Right lung (tissue), 10 donors: ENCODE results near the gene BCORL1. TPM values are rescaled to one million over a fixed set of nuclear protein-coding genes. Genes with fewer than 3 reads are reported as not detected.
A peak's percentile ranks its signal among the peaks of the same experiment; 100 is the strongest.

Source experiments
- DNase-seq, 2 donors: peaks; one replicate each; pipeline ENCODE4 v3.0.0-alpha.2; 2013
- long read RNA-seq, 8 donors: transcript quantifications; one replicate each; lab custom pipeline, GENCODE V29; 2026
- polyA plus RNA-seq, 5 donors: library from polyadenylated mRNA; unstranded; fragments of 120-200 nt; gene quantifications; one replicate each; pipeline versions ENCODE4 v1.2.1 to v1.2.3, GENCODE V29; 2013; ENCODE audit warnings: inconsistent platforms in 1 of 5, low replicate concordance in 1 of 5; ENCODE audit not compliant: insufficient read length in 5 of 5, insufficient read depth in 1 of 5

Gene BCORL1, protein sequence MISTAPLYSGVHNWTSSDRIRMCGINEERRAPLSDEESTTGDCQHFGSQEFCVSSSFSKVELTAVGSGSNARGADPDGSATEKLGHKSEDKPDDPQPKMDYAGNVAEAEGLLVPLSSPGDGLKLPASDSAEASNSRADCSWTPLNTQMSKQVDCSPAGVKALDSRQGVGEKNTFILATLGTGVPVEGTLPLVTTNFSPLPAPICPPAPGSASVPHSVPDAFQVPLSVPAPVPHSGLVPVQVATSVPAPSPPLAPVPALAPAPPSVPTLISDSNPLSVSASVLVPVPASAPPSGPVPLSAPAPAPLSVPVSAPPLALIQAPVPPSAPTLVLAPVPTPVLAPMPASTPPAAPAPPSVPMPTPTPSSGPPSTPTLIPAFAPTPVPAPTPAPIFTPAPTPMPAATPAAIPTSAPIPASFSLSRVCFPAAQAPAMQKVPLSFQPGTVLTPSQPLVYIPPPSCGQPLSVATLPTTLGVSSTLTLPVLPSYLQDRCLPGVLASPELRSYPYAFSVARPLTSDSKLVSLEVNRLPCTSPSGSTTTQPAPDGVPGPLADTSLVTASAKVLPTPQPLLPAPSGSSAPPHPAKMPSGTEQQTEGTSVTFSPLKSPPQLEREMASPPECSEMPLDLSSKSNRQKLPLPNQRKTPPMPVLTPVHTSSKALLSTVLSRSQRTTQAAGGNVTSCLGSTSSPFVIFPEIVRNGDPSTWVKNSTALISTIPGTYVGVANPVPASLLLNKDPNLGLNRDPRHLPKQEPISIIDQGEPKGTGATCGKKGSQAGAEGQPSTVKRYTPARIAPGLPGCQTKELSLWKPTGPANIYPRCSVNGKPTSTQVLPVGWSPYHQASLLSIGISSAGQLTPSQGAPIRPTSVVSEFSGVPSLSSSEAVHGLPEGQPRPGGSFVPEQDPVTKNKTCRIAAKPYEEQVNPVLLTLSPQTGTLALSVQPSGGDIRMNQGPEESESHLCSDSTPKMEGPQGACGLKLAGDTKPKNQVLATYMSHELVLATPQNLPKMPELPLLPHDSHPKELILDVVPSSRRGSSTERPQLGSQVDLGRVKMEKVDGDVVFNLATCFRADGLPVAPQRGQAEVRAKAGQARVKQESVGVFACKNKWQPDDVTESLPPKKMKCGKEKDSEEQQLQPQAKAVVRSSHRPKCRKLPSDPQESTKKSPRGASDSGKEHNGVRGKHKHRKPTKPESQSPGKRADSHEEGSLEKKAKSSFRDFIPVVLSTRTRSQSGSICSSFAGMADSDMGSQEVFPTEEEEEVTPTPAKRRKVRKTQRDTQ (N-terminal part only)
- polyA plus RNA-seq, result 10 to 100 TPM; 13.6 to 20.8 (median 18.0) TPM
- long read RNA-seq, donor 1, partial matches to known transcripts, result 0 of 1 reads
- long read RNA-seq, donor 1, other reads (novel, unspliced or antisense), result 0 of 1 reads
- long read RNA-seq, donor 2, result 0 reads
- long read RNA-seq, donor 3, result 0 reads
- long read RNA-seq, donor 4, full-length matches to known transcripts, result 2 of 2 reads
- long read RNA-seq, donor 4, partial matches to known transcripts, result 0 of 2 reads
- long read RNA-seq, donor 4, other reads (novel, unspliced or antisense), result 0 of 2 reads
- long read RNA-seq, donor 5, result 0 reads
- long read RNA-seq, donor 6, partial matches to known transcripts, result 0 of 1 reads
- long read RNA-seq, donor 6, other reads (novel, unspliced or antisense), result 0 of 1 reads
- long read RNA-seq, donor 7, full-length matches to known transcripts, result 1 of 1 reads
- long read RNA-seq, donor 7, partial matches to known transcripts, result 0 of 1 reads
- long read RNA-seq, donor 7, other reads (novel, unspliced or antisense), result 0 of 1 reads
- long read RNA-seq, donor 8, result 0 reads

DNA sequence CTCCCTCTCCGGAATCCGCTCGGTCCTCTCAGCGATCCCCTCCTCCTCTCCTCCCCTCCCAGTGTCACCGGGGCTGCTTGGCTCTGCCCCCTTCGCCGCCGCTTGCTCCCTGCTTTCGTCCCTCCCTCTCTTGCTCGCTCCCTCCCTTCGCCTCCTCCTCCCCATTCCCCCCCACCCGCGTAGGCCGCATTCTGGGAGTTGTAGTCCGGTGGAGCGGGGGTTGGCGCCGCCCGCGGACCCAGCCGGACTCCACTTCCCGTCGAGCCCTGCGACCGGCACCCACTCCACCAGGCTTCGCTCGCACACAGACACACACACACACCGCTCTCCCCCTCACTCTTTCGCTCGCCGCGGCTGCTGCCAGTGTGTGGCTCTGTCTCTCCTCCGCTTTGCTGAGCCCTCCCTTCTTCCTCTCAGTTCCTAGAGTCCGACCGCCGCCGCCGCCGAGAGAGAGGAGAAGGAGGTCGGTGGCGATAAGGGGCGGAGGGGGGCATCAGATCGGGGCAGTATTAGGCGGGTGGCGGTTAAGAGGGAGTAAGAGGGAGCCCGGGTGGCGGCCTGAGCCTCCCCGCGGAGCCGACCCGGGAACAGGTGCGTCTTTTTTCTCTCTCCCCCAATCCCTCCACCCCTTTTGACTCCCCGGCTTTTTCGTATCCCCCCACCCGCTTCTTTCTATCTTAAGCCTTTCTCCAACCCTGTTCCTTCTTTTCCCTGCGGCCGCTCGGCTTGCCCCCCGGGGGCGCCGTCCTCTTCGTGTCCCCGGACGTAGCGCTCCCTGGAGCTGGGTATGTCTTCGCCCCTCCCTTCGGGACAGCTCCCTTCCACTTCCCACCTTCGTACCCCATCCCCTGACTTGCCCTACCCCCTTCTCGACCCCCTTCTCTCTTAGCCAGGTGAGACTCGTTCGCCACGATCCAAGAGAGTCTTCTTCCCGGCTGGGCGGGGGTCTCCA, at the start of gene BCORL1:
Gene BCORL1, plus strand, starts transcription at position 336 of the 952 bp plus-strand sequence. CDS start 22,597 bp downstream, outside the sequence.
- peak; percentile 91 for DNase-seq

DNA sequence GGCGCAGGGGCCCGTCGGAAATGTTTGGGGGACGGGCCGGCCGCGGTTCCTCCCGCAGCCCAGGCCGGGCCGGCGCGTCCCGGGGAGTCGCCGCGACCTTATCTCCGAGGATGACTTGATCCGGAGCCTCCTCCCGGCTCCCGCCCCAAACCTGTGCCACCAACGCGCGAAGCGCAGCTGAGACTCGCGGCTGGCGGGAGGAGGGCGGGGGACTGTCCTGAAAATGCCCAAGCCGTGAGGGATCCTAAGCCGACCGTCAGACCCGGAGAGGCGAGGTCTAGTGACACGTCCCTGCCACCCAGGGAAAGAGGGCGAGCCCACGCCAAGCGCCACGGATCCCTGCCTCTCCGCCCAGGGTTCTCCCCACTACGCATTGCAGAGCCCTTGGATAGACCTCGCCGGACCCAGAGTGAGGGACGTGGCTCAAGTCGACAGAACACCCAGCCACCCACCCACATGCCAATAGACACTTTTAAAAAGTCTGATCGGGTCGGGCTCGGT, 49.6 kb upstream of the BCORL1 start:
- no peak for DNase-seq

DNA sequence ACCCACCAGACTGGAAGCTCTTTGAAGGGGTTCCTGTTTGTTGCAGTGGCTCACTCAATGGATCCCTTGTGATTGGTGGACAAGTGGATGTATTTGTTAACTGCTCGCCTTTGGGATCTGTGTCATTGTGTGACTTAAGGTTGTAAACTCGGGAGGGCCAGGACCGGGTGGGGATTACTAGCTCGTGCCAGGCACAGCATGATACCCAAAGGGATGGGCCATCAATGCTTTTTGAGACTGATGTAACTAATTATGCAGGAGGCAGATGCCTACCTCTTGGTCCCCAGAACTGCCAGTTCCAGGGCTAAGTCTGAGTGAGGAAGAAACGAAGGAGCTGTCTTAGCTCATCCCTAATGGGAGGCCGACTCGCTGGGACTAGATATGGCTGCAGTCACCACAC, 48.7 kb upstream of the BCORL1 start:
- no peak for DNase-seq

DNA sequence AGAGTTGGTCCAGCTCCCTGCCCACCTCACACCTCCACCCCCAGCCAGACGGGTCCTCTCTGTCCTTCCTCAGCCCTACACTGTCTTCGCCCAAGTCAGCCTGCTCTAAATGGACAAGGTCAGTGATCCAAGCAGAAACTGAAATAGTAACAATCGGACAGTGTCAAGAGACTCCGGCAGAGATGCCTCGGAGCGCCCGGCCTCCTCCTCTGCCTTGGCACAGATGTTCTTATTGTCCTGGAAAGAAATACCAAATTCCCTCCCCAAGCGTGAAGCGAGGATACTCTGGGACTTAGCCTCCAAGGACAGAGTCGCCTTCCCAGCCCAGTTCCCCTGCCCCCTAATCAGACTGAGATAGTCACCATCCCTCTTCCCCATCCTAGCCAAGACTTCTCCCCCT, 48.0 kb upstream of the BCORL1 start:
- DNase-seq, result no peak

DNA sequence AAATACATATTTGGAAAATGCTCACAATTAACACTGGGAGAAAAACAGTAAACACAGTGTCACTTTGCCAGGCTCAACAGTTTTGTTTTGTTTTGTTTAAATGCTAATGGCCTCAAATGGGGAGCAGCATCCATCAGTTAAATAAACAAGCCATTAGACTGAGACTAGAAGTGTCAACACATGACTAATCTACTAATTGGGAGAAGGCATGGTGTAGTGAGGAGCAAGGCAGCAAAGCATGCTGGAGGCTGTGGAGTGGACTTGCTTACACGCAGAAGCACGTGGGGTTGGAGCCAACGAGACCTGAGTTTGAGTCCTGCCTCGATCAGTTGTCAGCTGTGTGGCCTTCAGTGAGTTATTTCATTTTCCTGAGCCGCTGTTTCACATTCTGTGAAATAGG, 47.5 kb upstream of the BCORL1 start:
- DNase-seq, result no peak

DNA sequence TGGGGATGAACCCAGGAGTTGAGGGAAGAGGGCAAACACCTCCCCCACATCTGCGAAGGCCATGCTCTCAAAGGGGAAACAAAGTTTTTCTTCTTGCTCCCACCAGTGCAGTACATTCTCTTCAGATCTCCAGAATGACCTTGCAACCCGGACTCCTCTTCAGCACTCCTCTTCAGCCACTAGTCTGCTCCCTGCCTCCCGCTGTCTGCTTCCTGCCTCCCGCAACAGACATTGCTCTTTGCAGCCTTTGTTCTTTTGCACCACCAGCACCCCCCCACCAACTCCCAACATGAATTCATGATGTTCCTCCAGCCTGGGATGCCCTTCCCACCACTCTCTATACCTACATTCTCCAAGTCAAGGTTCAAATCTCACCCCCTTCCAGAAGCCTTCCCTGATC, 44.4 kb upstream of the BCORL1 start:
- DNase-seq, result no peak

DNA sequence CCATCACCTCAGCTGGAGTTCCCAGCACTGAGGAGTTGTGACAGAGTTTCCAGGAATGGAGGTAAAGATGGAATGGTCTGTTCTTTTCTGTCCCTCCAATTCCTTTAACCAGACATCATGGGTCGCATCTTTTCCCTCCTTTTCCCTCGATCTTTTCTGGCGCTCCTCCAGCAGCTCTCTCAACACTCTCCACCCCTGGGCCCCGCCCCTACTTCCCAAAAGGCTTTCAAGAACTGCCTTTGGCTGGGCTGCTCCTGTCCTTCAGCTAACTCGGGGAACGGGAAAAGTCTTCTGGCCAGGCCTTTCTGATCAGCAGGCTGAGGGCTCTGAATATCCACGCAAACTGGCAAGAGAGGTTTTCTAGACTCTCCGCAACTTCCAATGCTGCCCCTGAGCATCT, 42.4 kb upstream of the BCORL1 start:
- DNase-seq, result no peak

DNA sequence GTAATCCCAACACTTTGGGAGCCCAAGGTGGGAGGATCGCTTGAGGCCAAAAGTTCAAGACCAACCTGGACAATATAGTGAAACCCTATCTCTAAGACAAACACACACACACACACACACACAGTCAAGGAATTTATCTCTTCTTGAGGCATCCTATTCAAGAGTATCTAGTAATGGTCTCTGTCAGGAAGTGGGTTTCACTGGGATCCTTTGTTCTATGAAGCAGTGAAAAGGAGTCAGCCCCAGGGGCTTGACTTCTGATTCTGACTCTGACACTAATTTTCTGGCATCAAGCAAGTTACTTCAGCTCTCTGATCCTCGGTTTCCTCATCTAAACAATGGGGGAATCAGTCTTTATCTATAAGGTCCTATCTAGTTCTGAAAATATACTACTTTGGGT, 41.7 kb upstream of the BCORL1 start:
- no peak for DNase-seq

DNA sequence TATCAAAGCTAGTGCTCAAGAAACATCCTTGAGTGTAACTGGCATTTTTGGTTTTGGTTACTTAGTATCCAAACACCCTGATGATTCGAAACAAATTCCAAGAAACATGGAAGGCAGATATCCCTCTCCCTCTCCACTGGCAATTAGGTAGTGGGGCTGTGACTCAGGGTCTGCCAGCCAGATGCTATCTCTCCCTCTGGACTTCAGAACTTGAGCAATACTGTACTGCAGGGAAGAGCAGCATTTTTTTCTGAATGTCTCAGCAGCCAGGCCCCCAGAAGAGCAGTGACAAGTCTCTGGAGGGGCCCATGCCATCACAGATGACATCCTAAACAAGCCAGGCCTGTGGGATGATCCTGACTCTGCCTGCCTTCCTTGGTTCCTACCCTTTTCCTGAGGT, 37.3 kb upstream of the BCORL1 start:
- no peak for DNase-seq

DNA sequence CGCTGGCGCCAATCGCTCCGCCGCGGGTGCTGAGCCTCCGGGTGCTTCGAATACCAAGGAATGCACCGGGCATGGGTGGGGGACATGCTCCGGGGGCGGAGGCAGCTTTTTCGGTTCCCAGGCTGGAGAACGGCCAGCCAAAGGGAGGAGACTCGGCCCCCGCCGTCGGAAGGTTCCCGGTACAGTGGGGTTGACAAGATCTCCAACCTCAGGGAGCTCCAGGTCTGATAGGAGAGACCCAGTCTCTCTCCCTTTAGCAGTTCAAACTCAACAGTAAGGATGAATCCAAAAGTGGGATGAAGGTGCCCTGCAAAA, 29.1 kb upstream of the BCORL1 start:
- DNase-seq, result no peak

DNA sequence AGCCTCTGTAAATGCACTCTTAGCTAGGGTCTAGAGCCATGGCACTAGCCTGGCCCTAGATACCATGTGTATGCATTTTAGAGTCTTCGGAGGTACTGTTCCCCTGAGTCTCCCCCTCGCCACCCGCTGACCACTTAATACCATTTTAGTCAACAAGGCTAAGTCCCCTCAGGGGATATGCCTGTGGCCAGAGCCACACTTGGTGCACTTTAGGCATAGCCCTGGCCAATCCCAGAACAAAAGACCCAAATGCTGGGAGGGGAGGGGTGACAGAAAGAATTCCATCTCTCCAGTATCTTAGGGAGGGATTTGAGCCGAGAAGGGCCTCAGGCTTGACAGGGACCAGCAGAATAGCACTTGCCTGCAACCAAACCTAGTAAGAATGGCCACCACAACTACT, 28.6 kb upstream of the BCORL1 start:
- DNase-seq, result no peak

DNA sequence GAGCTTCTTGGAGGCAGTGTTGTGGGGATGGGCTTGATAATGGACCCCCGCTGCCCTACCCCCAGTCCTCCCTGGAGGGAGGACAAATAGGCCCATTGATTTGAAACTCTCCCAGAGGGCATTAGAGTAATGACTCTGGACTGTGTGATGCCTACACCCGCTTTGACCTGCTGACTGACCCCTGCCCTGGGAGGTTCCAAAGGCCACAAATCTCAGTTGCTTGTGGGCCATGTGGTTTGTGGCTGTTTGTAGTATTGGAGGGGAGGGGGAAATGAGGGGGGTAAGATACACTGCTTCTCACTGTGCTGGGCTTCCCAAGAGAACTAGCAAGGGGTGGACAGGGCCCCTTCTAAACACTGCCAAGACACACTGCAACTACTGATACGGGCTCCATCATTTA, 27.6 kb upstream of the BCORL1 start:
- no peak for DNase-seq

DNA sequence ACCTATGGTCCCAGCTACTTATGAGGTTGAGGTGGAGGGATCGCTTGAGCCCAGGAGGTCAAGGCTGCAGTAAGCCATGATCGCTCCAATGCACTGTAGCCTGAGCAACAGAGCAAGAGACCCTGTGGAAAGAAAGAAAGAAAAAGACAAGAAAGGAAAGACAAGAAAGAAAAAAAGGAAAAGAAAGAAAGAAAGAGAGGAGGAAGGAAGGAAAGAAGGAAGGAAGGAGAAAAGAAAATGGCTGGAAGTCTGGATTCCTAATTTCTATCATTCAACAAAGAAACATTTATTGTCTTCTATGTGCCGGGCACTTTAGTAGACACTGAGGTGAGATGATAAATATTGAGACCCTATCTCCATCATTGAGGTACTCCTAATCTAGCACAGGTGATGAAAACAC, 26.8 kb upstream of the BCORL1 start:
- no peak for DNase-seq

DNA sequence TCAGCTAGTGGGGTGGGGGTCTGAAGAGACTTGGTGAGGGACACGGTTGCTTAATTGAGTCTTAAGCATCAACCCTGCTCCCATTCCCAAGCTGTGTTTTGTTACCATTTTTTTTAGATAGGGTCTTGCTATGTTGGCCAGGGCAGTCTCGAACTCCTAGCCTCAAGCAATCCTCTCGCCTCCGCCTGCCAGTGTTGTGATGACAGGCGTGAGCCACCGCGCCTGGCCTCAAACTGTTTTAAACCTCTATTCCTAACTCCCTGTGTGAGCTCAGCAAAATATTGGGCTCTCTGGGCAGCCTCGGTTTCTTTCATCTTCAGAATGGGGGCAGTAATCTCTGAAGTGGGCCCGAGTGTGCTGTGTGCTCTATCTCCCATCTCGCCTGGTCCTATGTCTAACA, 26.3 kb upstream of the BCORL1 start:
- DNase-seq, result no peak

DNA sequence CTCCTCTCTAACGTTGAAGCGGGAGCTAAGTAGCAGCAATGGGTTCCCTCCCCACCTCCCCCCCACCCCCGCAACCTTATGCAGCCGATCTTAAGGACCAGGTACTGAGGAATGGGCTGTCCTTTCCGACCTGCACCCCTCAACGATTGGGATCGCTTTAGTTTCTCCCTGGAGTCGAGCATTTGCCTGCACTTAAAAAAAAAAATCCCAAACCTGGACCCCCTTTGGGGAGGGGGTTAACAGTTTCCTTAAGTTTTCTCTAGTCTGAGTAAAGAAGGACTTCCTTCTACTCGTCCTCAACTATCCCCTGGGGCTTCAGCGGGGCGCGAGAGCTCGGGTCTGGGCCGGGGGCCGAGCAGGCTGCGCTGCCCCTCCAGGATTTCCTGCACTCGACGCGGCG, 25.7 kb upstream of the BCORL1 start:
- no peak for DNase-seq

DNA sequence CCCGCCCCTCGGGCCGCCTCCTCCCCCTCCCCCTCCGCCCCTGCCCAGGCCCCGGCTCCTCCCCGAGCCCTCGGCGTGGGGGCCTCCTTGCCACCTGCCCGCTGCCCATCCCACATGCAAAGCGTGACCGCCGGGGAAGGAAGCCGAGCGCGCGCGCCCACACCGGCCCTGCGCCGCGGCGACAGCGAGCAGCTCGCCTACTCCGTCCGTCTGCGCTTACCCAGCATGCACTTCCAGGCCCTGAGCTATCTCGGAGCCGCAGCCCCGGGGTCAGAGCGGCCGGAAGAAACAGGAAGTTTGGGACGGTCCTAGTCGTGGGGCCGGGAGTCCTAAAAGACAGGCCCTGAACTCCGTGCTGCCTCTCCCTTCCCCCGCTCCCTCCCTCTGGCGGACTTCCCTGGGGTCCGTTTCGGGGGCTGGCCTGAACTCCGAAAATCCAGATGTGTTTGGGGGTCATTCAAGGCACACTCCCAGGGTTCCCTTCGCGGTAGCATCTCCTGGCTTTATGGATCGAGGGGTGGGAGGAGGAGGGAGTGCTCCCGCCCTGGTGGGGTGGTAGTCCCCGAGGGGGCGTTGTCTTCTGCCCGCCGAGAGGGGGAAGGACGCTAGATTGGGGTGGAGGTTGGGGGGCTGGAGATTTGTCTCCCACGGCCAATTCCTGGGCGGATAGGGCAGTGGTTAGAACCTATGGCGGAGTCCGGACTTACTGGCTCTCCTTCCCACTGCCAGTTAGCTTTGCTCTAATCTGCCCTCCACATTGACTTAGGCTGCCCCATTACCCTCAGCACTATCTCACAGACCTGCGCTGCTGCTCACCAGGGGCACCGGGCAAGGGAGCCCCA, 25.0 kb upstream of the BCORL1 start:
- peak; percentile 58 to 65 for DNase-seq

DNA sequence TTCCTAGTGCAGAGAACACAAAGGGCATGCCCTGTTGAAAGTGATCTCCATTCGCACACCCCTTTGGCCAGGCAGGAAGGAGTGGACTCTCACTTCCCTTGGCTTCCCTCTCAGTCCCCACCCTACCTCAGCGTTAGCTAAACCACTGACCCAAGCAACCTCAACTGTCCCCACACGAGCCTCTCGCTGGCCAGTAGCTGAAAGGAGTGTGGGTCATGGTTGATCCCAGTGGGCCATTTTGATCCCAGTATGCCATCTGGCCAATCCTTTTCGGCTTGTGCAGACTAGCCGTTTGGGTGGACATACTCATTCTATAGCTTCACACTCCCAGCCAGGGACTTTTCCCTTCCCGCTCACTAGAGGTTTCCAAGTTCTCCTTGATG, 24.4 kb upstream of the BCORL1 start:
- no peak for DNase-seq

DNA sequence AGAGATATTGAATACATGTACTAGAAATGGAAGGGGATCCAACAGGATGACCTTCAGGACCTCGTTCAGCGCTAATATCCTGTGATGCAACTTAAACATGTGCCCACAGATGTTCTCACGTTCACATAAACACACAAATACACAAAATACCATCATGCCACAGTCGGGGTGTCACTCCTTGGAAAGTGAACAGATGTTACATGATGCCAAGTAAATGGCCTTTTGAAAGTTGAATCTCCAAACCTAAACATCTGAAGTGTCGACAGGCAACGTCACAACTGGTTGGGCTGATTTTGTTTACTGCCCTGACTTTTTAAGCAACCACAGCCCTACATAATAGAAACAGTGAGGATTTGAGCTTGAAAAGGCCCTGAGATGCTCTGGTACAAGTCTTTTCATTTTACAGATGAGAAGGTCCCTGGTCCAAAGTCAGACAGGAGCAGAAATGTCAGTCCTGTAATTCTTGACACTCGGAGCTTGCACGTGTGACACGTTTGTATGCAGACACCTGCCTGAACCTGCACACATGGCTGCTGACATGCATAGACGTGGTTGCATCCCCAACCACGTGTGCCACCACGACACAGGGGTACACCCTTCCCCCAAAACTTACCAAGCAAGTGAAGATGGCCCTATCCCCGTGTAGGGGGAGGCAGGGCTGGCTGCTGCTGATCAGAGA, 23.5 kb upstream of the BCORL1 start:
- no peak for DNase-seq
